WTC11 (cell line): ENCODE data around the gene CCDC136. TPM values are rescaled to one million over a fixed set of nuclear protein-coding genes. Genes with fewer than 3 reads are reported as not detected.
A peak's percentile ranks its signal among the peaks of the same experiment; 100 is the strongest.

Source experiments
- ATAC-seq: fragments of 200-7000 bp; cut with Tn5 transposase; 2 replicates; pipeline ENCODE4 v1.10.0; 2021; ENCODE audit warnings: mild to moderate bottlenecking, moderate library complexity
- CTCF ChIA-PET: fragments of 300-600 bp; sonication (Branson Sonifier 250); formaldehyde crosslinking; loops from one replicate; lab custom pipeline; 2021; ENCODE audit warnings: antibody characterized with exemption; lab: Charles Lee
- POLR2A ChIA-PET: fragments of 350-600 bp; sonication (Branson Sonifier 250); formaldehyde crosslinking; loops from one replicate; lab custom pipeline; 2021; ENCODE audit warnings: antibody characterized with exemption; lab: Charles Lee
- DNase-seq: peaks from one replicate; pipeline ENCODE4 v3.0.0; 2021; ENCODE audit warnings: low spot score
- H3K27ac Mint-ChIP-seq: 2 replicates; pipeline ENCODE4 v1.8.0; 2021; ENCODE audit warnings: mixed read lengths
- H3K27me3 Mint-ChIP-seq: 2 replicates; pipeline ENCODE4 v1.8.0; 2021; ENCODE audit warnings: low read depth, mild to moderate bottlenecking, moderate library complexity, mixed read lengths
- H3K36me3 Mint-ChIP-seq: 2 replicates; pipeline ENCODE4 v1.8.0; 2021; ENCODE audit warnings: mixed read lengths
- H3K4me1 Mint-ChIP-seq: 2 replicates; pipeline ENCODE4 v1.8.0; 2022; ENCODE audit warnings: mixed read lengths
- H3K4me3 Mint-ChIP-seq: 2 replicates; pipeline ENCODE4 v1.8.0; 2021; ENCODE audit warnings: mild to moderate bottlenecking, moderate library complexity, mixed read lengths
- H3K9me3 Mint-ChIP-seq: 2 replicates; pipeline ENCODE4 v1.8.0; 2021; ENCODE audit warnings: mixed read lengths
- FOXJ3 ChIP-seq: sonication (generic); formaldehyde crosslinking; IDR thresholded peaks from 2 replicates; pipeline ENCODE4 v1.9.0; 2021; ENCODE audit warnings: missing genetic modification reagents, mild to moderate bottlenecking, borderline replicate concordance
- HMGXB4 ChIP-seq: sonication (generic); formaldehyde crosslinking; IDR thresholded peaks from 2 replicates; pipeline ENCODE4 v1.8.1; 2023; ENCODE audit warnings: mild to moderate bottlenecking, moderate library complexity, missing genetic modification reagents
- IRF2 ChIP-seq: sonication (generic); formaldehyde crosslinking; IDR thresholded peaks from 2 replicates; pipeline ENCODE4 v1.8.0; 2022; ENCODE audit warnings: low read depth, missing genetic modification reagents, borderline replicate concordance
- MXD4 ChIP-seq: fragments of 250-450 bp; sonication (Bioruptor Pico); IDR thresholded peaks from 2 replicates; pipeline ENCODE4 v1.8.0; 2021; ENCODE audit warnings: mild to moderate bottlenecking, moderate library complexity, borderline replicate concordance
- PRDM15 ChIP-seq: sonication (generic); formaldehyde crosslinking; IDR thresholded peaks from 2 replicates; pipeline ENCODE4 v1.8.0; 2022; ENCODE audit warnings: missing genetic modification reagents
- PREB ChIP-seq: sonication (generic); formaldehyde crosslinking; IDR thresholded peaks from 2 replicates; pipeline ENCODE4 v1.8.1; 2022; ENCODE audit warnings: mild to moderate bottlenecking, missing genetic modification reagents, moderate library complexity, borderline replicate concordance
- SOX15 ChIP-seq: fragments of 250-450 bp; sonication (Bioruptor Pico); IDR thresholded peaks from 2 replicates; pipeline ENCODE4 v1.9.0; 2021; ENCODE audit warnings: mild to moderate bottlenecking
- SP1 ChIP-seq: sonication (generic); formaldehyde crosslinking; conservative IDR thresholded peaks from 2 replicates; pipeline ENCODE4 v1.8.1; 2022; ENCODE audit warnings: missing genetic modification reagents
- USF1 ChIP-seq: sonication (generic); formaldehyde crosslinking; IDR thresholded peaks from 2 replicates; pipeline ENCODE4 v1.8.0; 2022; ENCODE audit warnings: mild to moderate bottlenecking, missing genetic modification reagents
- ZNF138 ChIP-seq: sonication (generic); formaldehyde crosslinking; conservative IDR thresholded peaks from 2 replicates; pipeline ENCODE4 v1.8.1; 2022; ENCODE audit warnings: mild to moderate bottlenecking, moderate library complexity, missing genetic modification reagents
- ZNF396 ChIP-seq: fragments of 250-450 bp; sonication (Bioruptor Pico); IDR thresholded peaks from 2 replicates; pipeline ENCODE4 v1.8.0; 2021; ENCODE audit warnings: mild to moderate bottlenecking, moderate library complexity, borderline replicate concordance
- ZNF532 ChIP-seq: fragments of 250-450 bp; sonication (Bioruptor Pico); IDR thresholded peaks from 2 replicates; pipeline ENCODE4 v1.9.0; 2021; ENCODE audit warnings: mild to moderate bottlenecking, borderline replicate concordance
- total RNA-seq: library from RNA; stranded (reverse); gene quantifications from 3 replicates; pipeline ENCODE4 v1.2.3, GENCODE V29; 2021

The CCDC136 gene
- total RNA-seq, 1 experiment from 2014 or later: 51.0 TPM

GRCh38 chr7:128763541-128763940, 28.2 kb upstream of the CCDC136 start:
- no peak overlapping the region for H3K27ac Mint-ChIP-seq
- ATAC-seq (no peak), DNase-seq (no peak)
- peaks cover 64% of the 10 kb centered on the region for H3K36me3 Mint-ChIP-seq
- no peaks in the 10 kb centered on the region for H3K27me3 Mint-ChIP-seq
- ChIA-PET CTCF (no interaction called here), POLR2A (no interaction called here)
- H3K9me3 Mint-ChIP-seq: no peaks in the 10 kb centered on the region
- no peaks in the 10 kb centered on the region for H3K4me1 Mint-ChIP-seq
- no peak overlapping the region for H3K4me3 Mint-ChIP-seq
- no peak for TF ChIP-seq MXD4 (CRISPR knock-in tag)
- no peak for TF ChIP-seq USF1 (CRISPR knock-in tag)
- TF ChIP-seq IRF2 (CRISPR knock-in tag): no peak
- TF ChIP-seq ZNF138 (CRISPR knock-in tag): no peak
- TF ChIP-seq PRDM15: no peak
- no peak for TF ChIP-seq FOXJ3
- no peak for TF ChIP-seq ZNF396 (CRISPR knock-in tag)
- no peak for TF ChIP-seq HMGXB4 (CRISPR knock-in tag)
- TF ChIP-seq PREB (CRISPR knock-in tag): no peak

GRCh38 chr7:128767475-128768110, 24.2 kb upstream of the CCDC136 start:
- Mint-ChIP-seq H3K4me1 (no peaks in the 10 kb centered on the region), H3K9me3 (no peaks in the 10 kb centered on the region), H3K27ac (peak overlapping the region; percentile 50; the same call in 1 of the 2 replicates), H3K4me3 (no peak overlapping the region), H3K27me3 (no peaks in the 10 kb centered on the region), H3K36me3 (peaks cover 75% of the 10 kb centered on the region)
- POLR2A ChIA-PET: interaction anchor here (0.5 kb wide), 1 partner anchor 283 kb away, joined by 3 read pairs; no protein-coding TSS in a partner anchor
- CTCF ChIA-PET: interaction anchor here (0.9 kb wide), 1 partner anchor 14 kb away, joined by 4 read pairs; no protein-coding TSS in a partner anchor
- no peak for ATAC-seq
- no peak for TF ChIP-seq SOX15 (CRISPR knock-in tag)
- TF ChIP-seq ZNF532 (CRISPR knock-in tag): no peak
- no peak for TF ChIP-seq SP1 (CRISPR knock-in tag)
- TF ChIP-seq USF1 (CRISPR knock-in tag): no peak
- DNase-seq: no peak
